Sigmoid colon (tissue), 4 donors: ENCODE measurements around the gene APOL2.

ENCODE experiments used
- CTCF ChIP-seq, 4 experiments: fragments of 450-650 bp in 3 of 4; fragments of 200-600 bp in 1 of 4; IDR thresholded peaks; one replicate each; pipeline ENCODE4 v1.5.1; 2016 to 2019; ENCODE audit warnings: antibody characterized with exemption in 4 of 4, mild to moderate bottlenecking in 3 of 4, moderate library complexity in 2 of 4
- EP300 ChIP-seq, 4 donors: sonication (generic); formaldehyde crosslinking; IDR thresholded peaks; one replicate each; pipeline ENCODE4 v1.6.1; 2017; ENCODE audit warnings: antibody characterized with exemption in 4 of 4
- POLR2A ChIP-seq, 2 donors: fragments of 450-650 bp; IDR thresholded peaks; one replicate each; pipeline ENCODE4 v1.6.1; 2016; ENCODE audit warnings: antibody characterized with exemption in 2 of 2, mild to moderate bottlenecking in 2 of 2, moderate library complexity in 2 of 2

GRCh38 chr22:36211237-36211861 is 28.0 kb downstream of the APOL2 start:
- TF ChIP-seq EP300 (IDR thresholded peaks at IDR 0.05): no peak
- TF ChIP-seq POLR2A (IDR thresholded peaks at IDR 0.05): no peak
- TF ChIP-seq CTCF (IDR thresholded peaks at IDR 0.05): no peak
